H1 (cell line): ENCODE measurements around the gene ANXA6. TPM values are rescaled to one million over a fixed set of nuclear protein-coding genes. Genes with fewer than 3 reads are reported as not detected.

Experiments used
- BACH1 ChIP-seq: IDR thresholded peaks from 2 replicates; pipeline ENCODE4 v1.6.1; 2012; ENCODE audit warnings: low read length, improper control_type of control experiment
- CBX8 ChIP-seq: fragments of 300-800, 300-1000 bp; sonication (generic); IDR thresholded peaks from 2 replicates; pipeline ENCODE4 v1.7.1; 2016; ENCODE audit warnings: low read depth, low read length, borderline replicate concordance
- MAFK ChIP-seq: IDR thresholded peaks from 2 replicates; pipeline ENCODE4 v1.6.1; 2012; ENCODE audit warnings: low read depth, mild to moderate bottlenecking, improper control_type of control experiment, low read length
- SAP30 ChIP-seq: fragments of 300-600 bp; sonication (generic); IDR thresholded peaks from 2 replicates; pipeline ENCODE4 v1.7.1; 2012; ENCODE audit warnings: low read length, moderate library complexity, mild to moderate bottlenecking, inconsistent platforms; ENCODE audit not compliant: insufficient read depth, insufficient replicate concordance
- SP4 ChIP-seq: IDR thresholded peaks from 2 replicates; pipeline ENCODE4 v1.6.1; 2012; ENCODE audit warnings: low read length, inconsistent platforms
- YY1 ChIP-seq: IDR thresholded peaks from 2 replicates; pipeline ENCODE4 v1.6.1; 2011; ENCODE audit warnings: low read depth, mild to moderate bottlenecking, low read length
- polyA plus RNA-seq, 7 experiments: library from polyadenylated mRNA; depleted of rRNA in 3 of 7; stranded (reverse) in 5 of 7; unstranded in 2 of 7; fragments of >200 nt in 5 of 7; fragments of 200-250 nt in 2 of 7; gene quantifications; 1 replicate in 5 of 7; 2 replicates in 1 of 7; 4 replicates in 1 of 7; pipeline versions ENCODE4 v1.2.1 to v1.2.3, GENCODE V29; 2011 to 2013; ENCODE audit warnings: missing spikeins in 2 of 7, mixed read lengths in 2 of 7
- total RNA-seq: library from RNA; stranded (reverse); fragmentation: NEBNext Ultra II Directional; extraction: Animal tissue kit (Norgen Biotek cat#: 25700); gene quantifications from 2 replicates; pipeline ENCODE4 v1.2.1, GENCODE V29; 2021

Gene ANXA6
- total and polyA plus RNA-seq, 2 of the 8 experiments (the other 6 are each of a cell fraction or from before 2014, with no cell fraction given): 61.3 to 78.6 TPM

DNA sequence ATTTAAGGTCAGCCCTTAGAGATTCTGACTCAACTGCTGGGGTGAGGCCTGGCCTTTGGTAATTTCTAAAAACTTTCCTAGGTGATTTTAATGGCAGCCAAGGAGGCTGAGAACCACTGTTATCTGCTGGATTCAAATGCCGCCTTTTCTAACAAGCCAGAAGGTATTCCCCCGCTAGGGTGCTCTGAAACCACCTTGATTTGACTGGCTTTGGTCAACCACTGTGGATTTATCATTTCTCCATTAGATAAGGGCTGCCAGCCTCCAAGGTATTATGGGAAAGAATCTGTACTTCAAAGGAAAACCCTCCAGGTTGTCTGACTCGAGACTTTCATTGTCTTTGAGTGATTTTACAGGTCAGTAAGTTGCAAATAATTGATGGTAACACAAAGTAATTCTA, 4.3 kb downstream of the ANXA6 start (continued):
- TF ChIP-seq SAP30 (no peak), BACH1 (no peak), MAFK (no peak), CBX8 (no peak), SP4 (no peak), YY1 (no peak)
- TF ChIP-seq, all 59 proteins: peak for 0
